Suppressor macrophage treated with lipopolysaccharide for 4 hours (primary cell): ENCODE data around the gene IGF2R.

Experiments used
- DNase-seq: peaks from one replicate; pipeline ENCODE4 v3.0.0-alpha.2; 2020

IGF2R gene

DNA sequence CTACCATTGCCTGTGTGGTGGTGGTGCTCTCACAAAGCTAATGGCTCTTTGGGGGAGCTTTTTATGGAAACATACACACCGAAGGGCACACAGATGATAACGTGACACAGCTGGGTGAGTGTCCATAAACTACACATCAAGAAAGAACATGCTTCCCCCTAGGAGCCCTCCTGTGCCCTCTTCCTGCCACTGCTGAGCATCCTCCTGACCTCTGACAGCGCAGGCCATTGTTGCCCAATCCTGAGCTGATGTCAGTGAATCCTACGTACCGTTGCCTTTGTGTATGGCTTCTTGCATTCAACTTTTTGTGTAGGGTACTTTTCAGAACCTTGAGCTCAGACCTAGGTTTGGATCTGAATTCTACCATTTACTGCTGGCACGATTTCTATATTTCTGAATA lies 86.9 kb downstream of the IGF2R start:
- peak; percentile 52 for DNase-seq

DNA sequence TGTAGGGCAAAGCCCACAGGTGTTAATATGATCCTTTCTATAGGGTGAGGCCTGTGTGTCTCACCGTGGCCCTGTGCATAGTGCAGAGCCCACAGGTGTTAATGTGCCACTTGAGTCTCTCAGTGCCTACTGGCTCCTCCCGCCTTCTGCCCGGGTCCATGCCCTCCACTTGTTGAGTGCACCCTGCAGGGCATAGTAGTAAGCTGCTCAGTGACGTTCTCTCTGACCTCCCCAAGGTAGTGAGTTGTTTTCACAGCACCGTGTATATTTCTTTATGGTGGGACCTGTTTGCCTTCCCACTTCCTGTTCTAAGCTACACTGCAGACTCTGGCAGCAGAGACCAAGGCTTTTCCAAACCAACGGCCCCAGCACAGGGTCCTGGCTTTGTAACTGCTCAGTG lies 88.2 kb downstream of the IGF2R start:
- DNase-seq = no peak

DNA sequence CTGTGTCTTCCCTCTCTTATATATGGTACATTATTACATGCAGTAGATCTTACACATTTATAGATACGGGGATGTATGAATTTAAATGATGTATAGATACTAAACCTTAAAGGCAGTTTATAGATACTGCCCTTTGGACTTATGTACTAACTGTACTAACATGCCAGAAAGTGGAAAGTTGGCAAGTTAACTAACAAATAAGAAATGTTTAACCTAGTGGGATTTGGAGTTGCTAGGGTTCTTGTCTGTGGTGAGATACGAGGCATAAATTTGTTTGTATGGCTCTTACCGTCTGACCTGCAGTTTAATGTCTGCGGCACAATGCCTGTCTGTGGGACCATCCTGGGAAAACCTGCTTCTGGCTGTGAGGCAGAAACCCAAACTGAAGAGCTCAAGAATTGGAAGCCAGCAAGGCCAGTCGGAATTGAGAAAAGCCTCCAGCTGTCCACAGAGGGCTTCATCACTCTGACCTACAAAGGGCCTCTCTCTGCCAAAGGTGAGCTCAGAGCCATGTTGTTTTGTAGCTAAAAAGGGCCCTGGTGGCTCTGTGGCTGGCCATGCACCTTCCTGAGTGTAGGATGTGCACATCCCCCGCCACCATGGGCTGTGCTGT lies 89.8 kb downstream of the IGF2R start:
- no peak for DNase-seq

DNA sequence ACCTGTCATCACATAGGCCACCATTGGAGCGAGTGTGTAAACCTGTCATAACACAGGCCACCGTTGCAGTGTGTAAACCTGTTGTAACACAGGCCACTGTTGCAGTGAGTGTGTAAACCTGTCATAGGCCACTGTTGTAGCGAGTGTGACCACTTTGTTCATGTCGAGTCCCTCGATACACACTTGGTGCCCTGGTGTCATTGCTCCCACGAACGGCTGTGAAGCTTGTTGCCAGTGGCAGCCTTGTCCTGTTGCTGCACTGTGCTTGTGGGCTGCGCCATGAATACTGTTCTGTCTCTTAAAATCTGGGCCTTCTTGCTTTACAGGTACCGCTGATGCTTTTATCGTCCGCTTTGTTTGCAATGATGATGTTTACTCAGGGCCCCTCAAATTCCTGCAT lies 91.3 kb downstream of the IGF2R start:
- DNase-seq = no peak

DNA sequence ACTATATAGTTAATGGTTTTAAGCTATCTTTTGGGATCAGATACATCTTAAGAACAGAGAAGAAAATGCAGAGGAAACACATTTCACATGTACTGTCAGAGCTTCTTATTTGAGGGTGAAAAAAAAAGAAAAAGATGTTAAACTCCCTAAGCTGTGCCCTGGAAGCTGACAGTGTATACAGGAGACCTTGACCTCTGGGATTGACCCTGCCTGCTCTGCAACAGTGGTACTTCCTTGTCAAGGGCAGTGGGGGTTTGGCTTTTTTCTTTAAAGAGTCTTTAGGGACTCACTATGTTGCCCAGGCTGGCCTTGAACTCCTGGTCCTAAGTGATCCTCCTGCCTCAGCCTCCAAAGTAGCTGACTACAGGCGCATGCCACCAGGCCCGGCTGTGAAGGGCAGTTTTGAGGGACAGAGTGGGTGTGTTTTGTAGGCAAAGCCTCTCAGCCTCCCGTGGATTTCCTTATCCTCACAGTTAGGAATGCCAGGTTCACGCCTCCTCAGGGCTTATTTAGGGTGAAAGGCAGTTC lies 92.1 kb downstream of the IGF2R start:
- no peak for DNase-seq

DNA sequence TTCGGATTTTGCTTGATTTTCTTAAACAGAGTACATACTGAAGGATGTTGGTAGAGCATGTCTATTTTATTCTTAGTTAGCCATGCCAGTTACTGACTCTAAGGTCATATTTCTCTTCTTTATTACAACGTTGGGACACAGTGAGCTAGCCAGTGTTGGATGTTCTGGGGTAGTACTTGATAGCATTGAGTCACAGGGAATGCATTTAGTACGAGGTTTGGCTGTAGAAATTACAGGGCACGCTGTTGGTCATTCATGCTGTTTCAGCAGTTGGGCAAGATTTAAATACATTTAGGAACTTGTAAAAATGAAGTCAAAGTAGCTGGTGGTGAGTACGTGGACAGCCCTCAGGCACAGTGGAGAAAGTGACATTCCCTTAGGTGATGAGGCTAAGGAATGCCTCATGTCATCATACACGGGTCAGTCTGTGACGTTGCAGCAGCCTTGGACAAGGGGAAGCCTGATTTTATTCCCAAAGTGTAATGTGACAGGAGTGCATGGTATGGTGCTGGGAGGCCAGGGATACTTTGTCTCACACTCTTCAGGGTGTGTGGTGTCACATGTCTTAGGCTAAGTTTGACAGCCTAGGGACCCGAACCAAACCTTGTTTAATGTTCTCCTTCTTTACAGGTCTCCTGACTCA lies 95.0 kb downstream of the IGF2R start:
- DNase-seq = no peak

DNA sequence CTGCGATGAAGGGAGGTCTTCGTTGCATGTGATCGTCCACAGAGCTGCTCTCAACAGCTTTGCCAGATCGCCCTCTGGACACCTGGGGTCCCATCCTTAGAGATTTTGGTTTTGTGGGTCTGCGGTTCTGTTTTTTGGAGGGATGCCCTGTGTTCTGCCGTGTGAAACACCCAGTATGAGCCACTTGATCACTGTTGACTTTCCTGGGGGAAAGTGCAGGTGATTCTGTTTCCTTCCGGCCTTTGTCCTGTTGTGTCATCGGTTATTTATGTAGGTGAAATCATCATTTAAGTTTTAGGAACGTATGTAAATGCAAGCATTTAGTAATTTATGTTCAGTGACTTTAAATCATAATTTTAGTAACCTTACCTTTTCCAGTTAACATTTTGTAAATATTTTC lies 96.3 kb downstream of the IGF2R start:
- DNase-seq = no peak

DNA sequence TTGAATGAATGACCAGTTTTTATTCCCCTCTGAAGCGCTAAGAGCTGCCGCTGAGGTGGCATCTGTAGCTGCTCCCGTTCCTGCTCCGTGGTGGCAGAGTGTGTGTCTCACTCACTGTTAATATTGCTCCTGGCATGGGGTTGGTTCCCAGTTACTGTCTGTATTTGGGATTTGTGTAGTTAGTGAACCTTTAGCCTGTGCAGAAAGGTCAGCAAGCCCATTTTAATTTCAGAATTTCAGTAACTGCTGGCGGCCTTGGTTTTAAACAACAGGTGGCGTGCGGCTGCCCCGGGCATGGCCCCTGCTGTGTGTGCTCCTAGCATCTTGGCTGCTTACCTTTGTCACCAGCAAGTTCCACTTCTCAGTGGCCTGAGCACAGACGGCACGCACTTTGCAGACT lies 98.7 kb downstream of the IGF2R start:
- no peak for DNase-seq

DNA sequence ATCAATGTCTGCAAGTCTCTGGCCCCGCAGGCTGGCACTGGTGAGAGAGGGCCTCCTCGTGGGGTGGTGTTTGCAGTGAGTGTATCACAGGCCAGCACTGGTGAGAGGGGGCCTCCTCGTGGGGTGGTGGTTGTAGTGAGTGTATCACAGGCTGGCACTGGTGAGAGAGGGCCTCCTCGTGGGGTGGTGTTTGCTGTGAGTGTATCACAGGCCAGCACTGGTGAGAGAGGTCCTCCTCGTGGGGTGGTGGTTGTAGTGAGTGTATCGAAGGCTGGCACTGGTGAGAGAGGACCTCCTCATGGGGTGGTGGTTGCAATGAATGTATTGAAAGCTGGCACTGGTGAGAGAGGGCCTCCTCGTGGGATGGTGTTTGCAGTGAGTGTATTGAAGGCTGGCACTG lies 99.5 kb downstream of the IGF2R start:
- no peak for DNase-seq

DNA sequence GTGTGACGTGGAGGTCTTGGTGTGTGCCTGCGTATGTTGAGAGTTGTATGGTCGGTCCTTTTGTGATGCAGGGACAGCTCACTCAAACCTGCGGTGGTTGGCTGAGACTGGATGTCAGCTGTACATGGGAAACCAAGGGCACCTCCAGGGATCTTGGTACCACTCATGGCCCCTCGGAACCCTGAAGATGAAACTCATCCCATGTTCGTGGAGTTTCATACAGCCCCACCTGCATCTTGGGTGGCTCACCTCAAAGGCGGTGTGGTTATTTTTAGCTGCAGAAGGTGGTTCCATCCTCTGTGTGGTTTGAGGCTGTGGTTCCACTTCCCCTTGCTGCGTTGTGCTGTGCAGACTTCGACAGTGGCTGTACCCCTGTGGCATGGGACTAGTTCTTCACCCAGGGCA lies 100.2 kb downstream of the IGF2R start:
- no peak for DNase-seq

DNA sequence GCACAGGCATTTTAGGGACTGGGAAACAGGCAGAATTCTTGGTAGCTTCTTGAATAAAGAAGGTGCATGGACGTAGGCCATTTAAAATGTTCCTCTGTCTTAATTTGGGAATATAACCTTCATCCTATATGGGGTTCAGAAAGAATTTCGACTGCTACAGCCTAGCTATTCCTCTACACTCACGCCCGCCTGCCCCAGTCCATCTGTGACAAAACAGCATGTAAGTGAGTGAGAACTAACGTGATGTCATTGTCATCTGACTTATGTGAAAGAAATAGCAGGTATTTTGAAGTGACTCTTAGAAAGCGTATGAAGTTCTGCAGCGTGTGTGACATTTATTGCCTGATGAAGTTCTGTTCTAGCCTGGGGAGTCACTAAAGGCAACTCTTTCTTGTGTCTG lies 100.6 kb downstream of the IGF2R start:
- DNase-seq = no peak

DNA sequence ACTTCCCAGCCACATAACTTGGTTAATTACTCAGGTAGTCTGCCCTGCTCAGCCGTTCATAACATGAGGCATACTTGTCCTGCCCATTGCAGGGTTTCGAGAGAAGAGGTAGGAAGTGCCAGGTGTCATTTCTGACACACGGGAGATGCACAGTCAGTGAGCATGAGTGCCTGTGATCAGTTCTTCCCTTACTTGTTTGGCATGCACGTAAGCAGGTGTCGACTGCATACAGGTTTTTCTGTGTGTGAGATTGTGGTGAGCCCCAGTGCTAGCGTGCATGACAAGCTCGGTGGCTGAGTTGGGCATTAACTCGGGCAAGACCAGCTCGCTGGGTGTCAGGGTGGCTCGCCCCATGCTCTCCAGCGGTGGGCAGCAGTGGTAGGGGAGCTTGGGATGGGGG lies 101.5 kb downstream of the IGF2R start:
- no peak for DNase-seq

DNA sequence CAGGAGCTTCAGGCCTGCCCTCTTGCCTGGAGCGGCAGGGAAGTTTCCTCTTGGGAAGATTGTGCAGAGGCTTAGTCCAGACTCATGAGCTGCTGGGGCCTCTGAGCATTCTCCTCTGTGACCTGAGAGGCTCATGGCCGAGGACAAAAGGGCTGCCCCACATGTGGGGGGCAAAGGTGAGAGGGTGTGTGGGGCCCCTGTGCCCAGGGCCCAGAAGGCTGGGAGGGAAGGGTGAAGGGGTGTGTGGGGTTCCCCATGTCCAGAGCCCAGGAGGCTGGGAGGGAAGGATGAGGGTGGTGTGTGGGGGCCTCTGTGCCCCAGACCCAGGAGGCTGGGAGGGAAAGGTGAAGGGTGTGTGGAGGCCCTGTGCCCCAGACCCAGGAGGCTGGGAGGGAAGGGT lies 101.9 kb downstream of the IGF2R start:
- no peak for DNase-seq

DNA sequence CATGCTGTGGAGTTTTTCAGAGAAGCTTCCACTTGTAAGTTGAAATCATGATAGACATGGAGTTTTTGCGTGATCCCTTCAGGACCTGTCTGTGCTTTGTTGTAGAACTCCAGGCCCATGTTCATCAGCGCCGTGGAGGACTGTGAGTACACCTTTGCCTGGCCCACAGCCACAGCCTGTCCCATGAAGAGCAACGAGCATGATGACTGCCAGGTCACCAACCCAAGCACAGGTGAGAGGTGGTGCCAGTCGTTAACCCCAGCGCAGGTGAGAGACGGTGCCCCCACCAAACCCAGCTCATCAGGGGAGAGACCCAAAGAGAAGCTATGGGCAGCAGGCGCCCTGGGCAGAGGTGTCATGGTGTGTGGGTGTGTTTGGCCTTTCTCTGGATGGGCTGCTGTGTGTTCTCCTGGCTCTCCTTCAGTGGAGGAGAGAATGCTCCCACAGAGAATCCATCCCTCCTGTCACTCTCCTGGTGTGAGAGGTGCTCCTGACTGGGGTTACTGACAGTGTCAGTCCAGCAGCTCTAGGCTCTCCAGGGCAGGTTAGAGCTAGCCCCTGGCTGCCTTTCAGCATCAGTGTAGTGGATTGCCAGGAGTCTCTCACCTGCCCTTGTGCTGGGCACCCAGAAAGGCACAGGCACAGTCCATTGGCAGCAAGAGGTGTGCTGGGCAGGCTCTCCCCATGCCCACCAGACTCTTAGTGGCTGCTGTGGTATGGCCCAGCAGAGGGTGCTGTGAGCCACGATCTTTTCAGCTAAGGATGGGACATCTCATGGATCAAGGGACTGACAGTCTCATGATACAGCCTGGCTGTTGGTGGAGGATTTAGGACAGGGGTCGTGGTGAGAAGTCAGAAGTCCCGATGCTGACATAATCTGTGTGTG lies 103.2 kb downstream of the IGF2R start:
- DNase-seq = peak; percentile 12

DNA sequence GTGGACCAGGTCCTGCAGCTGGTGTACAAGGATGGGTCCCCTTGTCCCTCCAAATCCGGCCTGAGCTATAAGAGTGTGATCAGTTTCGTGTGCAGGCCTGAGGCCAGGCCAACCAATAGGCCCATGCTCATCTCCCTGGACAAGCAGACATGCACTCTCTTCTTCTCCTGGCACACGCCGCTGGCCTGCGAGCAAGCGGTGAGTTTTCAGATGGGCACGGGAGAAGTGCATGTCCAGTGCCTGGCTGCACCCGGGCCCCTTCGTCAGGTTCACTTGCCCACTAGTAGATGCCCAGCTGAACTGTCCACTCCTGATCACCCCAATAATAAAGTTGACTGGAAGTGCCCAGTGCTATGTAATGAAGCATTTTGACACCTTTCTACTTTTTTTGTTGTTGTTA lies 104.4 kb downstream of the IGF2R start:
- no peak for DNase-seq

DNA sequence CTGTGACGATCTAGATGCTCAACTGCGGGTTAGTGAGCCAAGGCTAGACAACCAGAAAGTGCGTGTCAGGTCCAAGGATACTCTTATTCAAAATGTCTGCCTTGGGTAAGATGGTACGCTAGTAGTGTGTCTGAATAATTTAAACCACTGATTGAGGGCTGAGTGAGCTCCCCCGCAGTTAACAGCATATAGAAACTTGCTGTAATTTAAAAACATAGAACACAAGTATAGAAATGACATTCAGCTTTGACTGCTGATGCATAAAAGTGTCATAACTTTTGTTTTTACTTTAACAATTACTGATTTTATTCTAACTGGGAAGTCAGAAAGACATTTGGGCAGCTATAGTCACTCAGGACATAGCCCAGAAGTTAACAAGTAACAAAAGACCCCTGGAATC lies 107.1 kb downstream of the IGF2R start:
- no peak for DNase-seq

DNA sequence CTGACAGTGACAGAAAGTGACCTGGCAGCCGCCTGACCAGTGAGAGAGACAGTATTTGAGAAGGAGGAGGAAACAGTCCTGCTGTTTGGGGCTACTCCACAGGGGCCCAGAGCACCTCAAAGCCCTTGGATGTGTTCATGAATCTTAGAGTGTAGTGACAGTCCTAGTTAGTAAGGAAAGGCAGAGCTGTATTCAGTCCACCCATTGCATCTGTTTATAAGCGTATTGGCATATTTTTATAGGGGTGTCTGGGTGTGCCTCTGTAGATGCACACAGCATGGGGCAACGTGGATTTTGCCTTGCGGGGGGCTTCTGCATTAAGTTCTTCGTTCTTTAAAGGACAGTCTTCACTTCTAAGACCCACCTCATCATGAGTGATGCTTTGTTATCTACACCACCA lies 108.1 kb downstream of the IGF2R start:
- DNase-seq = no peak

DNA sequence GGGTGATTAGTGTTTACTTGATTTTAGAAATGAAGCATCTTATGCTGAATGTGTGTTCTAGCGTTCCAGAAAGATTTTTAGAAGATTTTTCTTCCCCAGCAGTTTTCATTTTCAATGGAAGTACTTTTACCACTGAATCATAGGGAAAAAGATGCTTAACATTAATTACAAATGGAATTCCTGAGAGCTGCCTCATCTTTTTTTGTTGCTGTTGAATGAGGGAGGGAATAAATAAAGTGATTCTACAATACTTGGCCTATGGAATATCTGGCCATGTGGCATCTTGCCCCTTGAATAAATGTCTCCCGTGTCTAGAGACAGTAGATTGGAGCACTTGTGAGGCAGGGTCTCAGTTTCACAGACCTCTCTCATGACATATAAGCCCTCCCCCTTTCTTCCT lies 108.6 kb downstream of the IGF2R start:
- no peak for DNase-seq

DNA sequence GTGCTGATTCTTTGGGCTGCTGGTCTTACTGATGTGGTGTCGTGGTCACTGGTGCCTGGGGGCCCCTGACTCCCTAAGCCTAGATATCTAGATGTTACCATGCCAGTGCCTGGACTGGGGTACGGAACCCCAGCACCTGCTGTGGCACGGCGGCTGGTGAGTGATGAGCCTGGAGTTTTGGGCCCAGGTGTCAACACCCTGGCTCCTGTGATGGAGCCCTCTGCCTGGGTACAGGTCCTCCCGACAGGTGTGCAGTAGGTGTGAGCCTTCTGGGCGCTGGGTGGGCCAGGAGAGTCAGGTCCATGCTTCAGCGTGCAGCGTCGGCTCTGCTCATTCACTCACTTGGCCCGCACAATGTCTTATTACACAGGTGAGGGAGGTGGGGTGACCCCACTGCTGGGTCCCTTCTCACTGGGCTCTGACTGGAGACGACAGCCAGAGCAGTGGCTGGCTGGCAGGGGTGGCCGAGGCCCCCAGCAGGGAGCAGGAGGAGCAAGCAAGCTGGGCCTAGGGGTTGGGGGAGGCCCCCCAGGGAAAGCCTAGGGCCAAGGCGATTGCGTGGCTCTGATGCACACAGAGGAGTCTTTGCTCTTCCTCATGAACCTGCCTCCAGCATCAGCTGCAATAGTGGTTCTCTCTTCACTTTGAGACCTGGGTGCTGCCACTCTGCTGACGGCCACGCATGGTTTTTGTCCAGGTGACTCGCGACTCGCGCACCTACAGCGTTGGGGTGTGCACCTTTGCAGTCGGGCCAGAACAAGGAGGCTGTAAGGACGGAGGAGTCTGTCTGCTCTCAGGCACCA lies 110.2 kb downstream of the IGF2R start:
- no peak for DNase-seq

DNA sequence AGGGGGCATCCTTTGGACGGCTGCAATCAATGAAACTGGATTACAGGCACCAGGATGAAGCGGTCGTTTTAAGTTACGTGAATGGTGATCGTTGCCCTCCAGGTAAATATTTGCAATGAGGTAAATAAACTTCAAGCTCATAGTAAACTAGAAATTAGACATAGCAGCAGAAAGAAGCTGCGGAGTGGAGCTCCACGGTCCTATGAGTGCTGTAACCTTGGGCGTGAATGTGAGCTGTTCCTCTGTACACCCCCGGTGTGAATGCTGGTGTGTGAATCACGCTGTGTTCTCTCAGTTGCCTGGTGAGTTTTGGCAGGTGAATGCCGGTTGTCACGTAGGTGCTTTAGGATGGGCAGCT lies 110.8 kb downstream of the IGF2R start:
- DNase-seq = no peak

DNA sequence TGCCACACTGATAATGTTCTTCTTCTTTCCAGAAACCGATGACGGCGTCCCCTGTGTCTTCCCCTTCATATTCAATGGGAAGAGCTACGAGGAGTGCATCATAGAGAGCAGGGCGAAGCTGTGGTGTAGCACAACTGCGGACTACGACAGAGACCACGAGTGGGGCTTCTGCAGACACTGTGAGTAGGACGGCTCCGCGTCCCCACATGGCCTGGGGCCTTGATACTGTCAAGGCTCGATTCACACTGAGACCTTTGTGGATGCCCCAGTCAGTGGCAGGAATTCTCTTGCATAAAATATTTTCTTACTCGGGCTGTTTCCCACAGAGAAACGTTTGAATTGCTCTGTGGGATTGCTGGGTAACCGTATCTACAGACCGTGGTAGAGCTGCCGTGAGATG lies 111.2 kb downstream of the IGF2R start:
- DNase-seq = no peak

DNA sequence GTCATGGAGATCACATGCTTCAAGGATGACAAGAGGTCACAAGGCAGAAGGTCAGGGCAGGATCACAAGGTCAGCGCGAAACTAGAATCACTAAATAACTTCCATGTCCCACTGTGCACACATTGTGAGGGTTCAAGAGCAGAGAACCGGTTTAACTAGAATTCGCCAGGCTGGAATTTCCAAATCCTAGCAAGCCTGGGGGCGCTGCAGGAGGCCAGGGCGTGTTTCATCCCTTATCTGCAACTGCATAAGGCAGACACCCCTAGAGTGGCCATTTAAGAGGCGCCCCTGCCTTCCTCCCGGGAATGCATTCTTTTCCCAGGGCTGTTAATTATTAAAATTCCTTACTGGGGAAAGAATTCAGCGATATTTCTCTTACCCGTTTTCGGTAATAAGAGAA lies 112.5 kb downstream of the IGF2R start:
- no peak for DNase-seq

DNA sequence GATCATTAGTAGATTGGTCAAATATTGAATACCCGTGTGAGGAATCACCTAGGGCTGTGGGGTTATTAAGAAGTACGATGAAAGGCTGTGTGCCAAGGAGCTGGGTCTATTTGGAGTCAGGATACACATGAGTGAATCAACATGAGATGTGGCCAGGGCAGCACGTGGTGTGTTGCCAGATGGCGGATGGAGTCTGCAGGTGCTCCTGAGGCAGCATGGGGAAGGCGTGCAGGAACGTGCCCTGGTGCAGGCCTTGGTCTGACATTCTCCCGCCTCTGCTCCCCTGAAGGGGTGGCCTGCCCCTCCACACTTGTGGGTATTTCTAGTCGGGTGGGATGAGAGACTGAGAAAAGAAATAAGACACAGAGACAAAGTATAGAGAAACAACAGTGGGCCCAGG lies 113.7 kb downstream of the IGF2R start:
- DNase-seq = no peak
